ENCODE data around the gene HHAT.

GRCh38 chr1:210332719-210333398 is 4.2 kb downstream of the HHAT start:
- TF ChIP-seq CTCF (IDR thresholded peaks at IDR 0.05; ENCODE audit: low read depth, low read length), result no peak
- no peak for TF ChIP-seq POLR2A (IDR thresholded peaks at IDR 0.05; ENCODE audit: extremely low read depth, insufficient read length)
- no peak for TF ChIP-seq MAX (IDR thresholded peaks at IDR 0.05; ENCODE audit: low read depth, low read length)
